Activated CD8-positive, alpha-beta memory T cell treated with anti-CD3 and anti-CD28 coated beads, Interleukin-2, amount 50 U/mL, for 24 hours (primary cell): Measurements from ENCODE around the gene OR51S1.
"Not testable (repeated sequence)": the region's sequence is repeated elsewhere in the genome, so short reads cannot be mapped to it uniquely, and the experiment has no call there.

Source experiments
- DNase-seq: peaks from one replicate; pipeline ENCODE4 v3.0.0-alpha.2; 2020; ENCODE audit errors: extremely low read depth

Gene OR51S1

DNA sequence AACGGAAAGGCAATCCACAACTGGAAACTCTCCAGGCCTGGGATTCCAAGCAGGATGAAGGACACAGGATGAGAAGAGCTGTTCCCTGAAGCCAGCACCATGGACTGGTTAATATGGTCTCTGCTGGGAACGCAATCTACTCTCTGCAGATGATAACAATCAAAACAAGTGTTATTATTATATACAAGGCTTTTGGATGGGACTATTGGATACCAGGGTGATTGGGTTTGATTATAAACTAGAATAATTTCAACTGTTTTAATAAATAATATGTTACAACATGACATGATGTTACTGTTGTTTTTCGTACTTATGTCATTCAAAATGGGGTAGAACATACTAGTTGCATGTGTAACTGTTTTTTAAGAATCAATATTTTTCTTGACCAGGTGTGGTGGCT, 44.7 kb downstream of the OR51S1 start, which contains the start of gene OR52R1:
TSS of gene OR52R1 (minus strand) at position 101 of the 400 bp plus-strand sequence. CDS start at position 101, 0 bp downstream.
- DNase-seq, result no peak

DNA sequence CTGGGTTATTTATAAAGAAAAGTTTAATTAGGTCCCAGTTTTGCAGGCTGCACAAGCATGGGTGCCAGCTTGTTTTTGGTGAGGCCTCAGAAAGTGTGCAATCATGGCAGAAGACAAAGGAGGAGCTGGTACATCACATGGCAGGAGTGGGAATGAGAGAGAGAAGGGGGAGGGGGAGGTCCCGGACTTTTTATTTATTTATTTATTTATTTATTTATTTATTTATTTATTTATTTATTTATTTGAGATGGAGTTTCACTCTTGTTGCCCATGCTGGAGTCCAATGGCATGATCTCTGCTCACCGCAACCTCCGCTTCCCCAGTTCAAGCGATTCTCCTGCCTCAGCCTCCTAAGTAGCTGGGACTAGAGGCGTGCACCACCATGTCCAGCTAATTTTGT, 47.7 kb downstream of the OR51S1 start:
- DNase-seq, result not testable (repeated sequence)

DNA sequence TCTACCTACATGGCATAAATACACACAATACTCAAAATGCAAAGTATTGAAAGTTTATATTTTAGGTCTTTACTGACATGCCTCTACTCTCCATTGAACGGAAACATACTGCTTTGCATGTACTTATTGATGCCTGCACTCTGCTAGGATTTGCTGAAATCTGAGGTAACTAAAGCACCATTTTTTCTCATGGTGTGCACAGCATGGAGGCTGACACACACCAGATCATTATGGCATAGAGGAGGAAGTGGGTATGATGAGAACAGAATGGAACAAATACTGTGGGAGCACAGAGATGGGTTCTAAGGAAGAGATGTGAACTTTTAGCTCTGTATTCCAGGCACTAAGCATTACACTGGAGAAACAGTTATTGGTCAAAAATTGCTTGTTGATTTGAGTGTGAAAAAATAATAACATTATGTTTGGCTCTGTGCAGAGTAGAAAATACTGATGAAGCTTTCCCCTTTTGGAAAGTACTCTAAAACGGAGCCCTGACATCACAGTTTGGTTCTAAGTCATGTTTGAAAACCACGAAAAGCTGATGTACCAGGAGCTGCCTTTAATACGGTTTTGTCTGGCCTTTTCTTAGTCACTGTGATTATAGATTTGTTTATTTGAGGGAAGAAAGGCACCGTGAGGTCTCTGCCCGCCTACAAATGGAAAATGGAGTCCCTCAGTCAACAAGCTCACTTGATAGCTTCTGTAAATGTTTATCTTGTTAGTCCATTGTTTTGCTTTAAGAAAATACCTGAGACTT, 50.4 kb downstream of the OR51S1 start:
- DNase-seq, result no peak
